ENCODE results near the gene GCFC2. TPM values are rescaled to one million over a fixed set of nuclear protein-coding genes. Genes with fewer than 3 reads are reported as not detected.

GCFC2 gene
- total RNA-seq, 2 experiments from 2014 or later, result 15.7 to 17.1 TPM

- ChIA-PET CTCF (interaction anchor here (0.6 to 1.4 kb wide), 5 partner anchors 9 to 27 kb away, joined by 3 to 8 read pairs (median 4); no protein-coding TSS in a partner anchor), POLR2A (interaction anchor here (0.7 to 0.9 kb wide), 2 partner anchors 18 to 211 kb away, joined by 3 to 4 read pairs; partner anchors contain the start of gene MRPL19)
- Histone ChIP-seq H3K36me3 (ENCODE audit: insufficient read depth, low read length) (no peaks in the 10 kb centered on the region), H3K27ac (ENCODE audit: low read depth in 1 of 2, low read length in 2 of 2) (no peak overlapping the region), H3K9me3 (ENCODE audit: control insufficient read depth in 1 of 2, insufficient read depth in 1 of 2, low read length in 2 of 2) (no peaks in the 10 kb centered on the region), H3K4me3 (ENCODE audit: low read length) (no peak overlapping the region), H3K27me3 (ENCODE audit: control insufficient read depth in 1 of 2, insufficient read depth in 2 of 2, low read length in 2 of 2) (peaks cover 5 to 10% of the 10 kb centered on the region in 2 experiments), H3K4me1 (ENCODE audit: insufficient read depth, low read length) (no peaks in the 10 kb centered on the region)
- ATAC-seq (ENCODE audit: poor library complexity) (peak; percentile 65), DNase-seq (peak; percentile 13 to 70 (median 41))
- Mint-ChIP-seq H3K36me3 (ENCODE audit: low read depth) (no peaks in the 10 kb centered on the region), H3K4me3 (no peak overlapping the region), H3K27ac (no peak overlapping the region), H3K4me1 (ENCODE audit: low read depth) (no peaks in the 10 kb centered on the region), H3K27me3 (peaks cover 63% of the 10 kb centered on the region), H3K9me3 (no peaks in the 10 kb centered on the region)
- intact Hi-C loops (cut with DNase I, micrococcal nuclease), result loop anchor here (1.0 to 10.0 kb wide), 3 partner anchors 709 to 933 kb away; no protein-coding TSS in a partner anchor
- TF ChIP-seq, protein P1, sequence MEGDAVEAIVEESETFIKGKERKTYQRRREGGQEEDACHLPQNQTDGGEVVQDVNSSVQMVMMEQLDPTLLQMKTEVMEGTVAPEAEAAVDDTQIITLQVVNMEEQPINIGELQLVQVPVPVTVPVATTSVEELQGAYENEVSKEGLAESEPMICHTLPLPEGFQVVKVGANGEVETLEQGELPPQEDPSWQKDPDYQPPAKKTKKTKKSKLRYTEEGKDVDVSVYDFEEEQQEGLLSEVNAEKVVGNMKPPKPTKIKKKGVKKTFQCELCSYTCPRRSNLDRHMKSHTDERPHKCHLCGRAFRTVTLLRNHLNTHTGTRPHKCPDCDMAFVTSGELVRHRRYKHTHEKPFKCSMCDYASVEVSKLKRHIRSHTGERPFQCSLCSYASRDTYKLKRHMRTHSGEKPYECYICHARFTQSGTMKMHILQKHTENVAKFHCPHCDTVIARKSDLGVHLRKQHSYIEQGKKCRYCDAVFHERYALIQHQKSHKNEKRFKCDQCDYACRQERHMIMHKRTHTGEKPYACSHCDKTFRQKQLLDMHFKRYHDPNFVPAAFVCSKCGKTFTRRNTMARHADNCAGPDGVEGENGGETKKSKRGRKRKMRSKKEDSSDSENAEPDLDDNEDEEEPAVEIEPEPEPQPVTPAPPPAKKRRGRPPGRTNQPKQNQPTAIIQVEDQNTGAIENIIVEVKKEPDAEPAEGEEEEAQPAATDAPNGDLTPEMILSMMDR (IDR thresholded peaks at IDR 0.05), result peak; percentile 92
Observed at GRCh38 chr2:75627902-75628504, 82.7 kb downstream of the GCFC2 start.

DNA sequence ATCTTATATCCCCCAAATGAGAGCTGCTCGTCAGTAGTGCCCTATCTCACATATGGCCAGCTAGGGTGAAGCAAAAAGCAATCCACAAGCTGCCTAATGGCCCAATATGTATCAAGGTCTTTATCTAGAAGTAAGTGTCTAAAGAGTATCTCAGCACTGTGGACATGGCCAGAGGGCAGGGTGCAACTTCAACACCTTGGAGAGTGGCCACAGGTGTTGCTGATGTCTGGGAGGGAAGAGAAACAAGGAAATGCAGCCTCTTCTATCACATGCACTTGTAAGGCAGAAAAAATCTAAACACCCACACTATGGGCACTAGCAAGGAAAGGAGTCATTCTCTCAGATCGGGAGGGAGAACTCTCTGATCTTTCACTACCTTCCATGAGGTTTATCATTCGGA lies 87.8 kb downstream of the GCFC2 start:
- H3K27ac ChIP-seq (ENCODE audit: low read depth in 1 of 2, low read length in 2 of 2), result no peak overlapping the region
- no peaks in the 10 kb centered on the region for H3K4me1 ChIP-seq (ENCODE audit: insufficient read depth, low read length)
- Mint-ChIP-seq H3K4me1 (ENCODE audit: low read depth) (no peaks in the 10 kb centered on the region), H3K27ac (no peak overlapping the region), H3K36me3 (ENCODE audit: low read depth) (no peaks in the 10 kb centered on the region), H3K4me3 (no peak overlapping the region), H3K9me3 (no peaks in the 10 kb centered on the region), H3K27me3 (peaks cover 45% of the 10 kb centered on the region)
- intact Hi-C loops (cut with DNase I, micrococcal nuclease), result loop anchor here in 1 of 2 experiments (10.0 kb wide), 1 partner anchor 928 kb away; no protein-coding TSS in a partner anchor
- H3K9me3 ChIP-seq (ENCODE audit: control insufficient read depth in 1 of 2, insufficient read depth in 1 of 2, low read length in 2 of 2), result no peaks in the 10 kb centered on the region
- CTCF ChIA-PET, result no interaction called here
- ATAC-seq (ENCODE audit: poor library complexity), result no peak
- H3K36me3 ChIP-seq (ENCODE audit: insufficient read depth, low read length), result no peaks in the 10 kb centered on the region
- no peak for DNase-seq
- POLR2A ChIA-PET, result no interaction called here
- TF ChIP-seq, protein P1 (IDR thresholded peaks at IDR 0.05), result no peak
- no peak overlapping the region for H3K4me3 ChIP-seq (ENCODE audit: low read length)
- H3K27me3 ChIP-seq (ENCODE audit: control insufficient read depth in 1 of 2, insufficient read depth in 2 of 2, low read length in 2 of 2), result peaks cover 2 to 15% of the 10 kb centered on the region in 2 experiments

DNA sequence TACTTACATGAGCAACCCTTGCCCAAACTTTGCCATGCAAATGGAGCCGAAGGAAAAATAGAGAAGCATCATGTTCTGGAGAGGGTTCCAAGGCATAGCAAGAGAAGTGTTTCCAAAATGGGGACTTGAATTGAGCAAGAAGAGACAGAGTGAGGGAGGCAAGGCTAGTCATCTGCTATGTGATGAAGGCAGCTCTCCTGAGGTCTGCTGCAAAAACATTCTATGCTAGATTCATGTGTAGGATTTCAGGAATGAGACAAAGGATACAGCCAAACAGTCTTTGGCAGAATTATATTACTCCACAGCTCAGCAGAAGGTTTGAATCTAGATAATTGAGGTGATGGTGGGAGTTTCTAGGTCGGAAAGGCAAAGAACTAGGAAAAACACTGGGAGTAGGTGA lies 88.2 kb downstream of the GCFC2 start:
- Histone ChIP-seq H3K27me3 (ENCODE audit: control insufficient read depth in 1 of 2, insufficient read depth in 2 of 2, low read length in 2 of 2) (peaks cover 4 to 15% of the 10 kb centered on the region in 2 experiments), H3K4me1 (ENCODE audit: insufficient read depth, low read length) (no peaks in the 10 kb centered on the region), H3K27ac (ENCODE audit: low read depth in 1 of 2, low read length in 2 of 2) (no peak overlapping the region), H3K4me3 (ENCODE audit: low read length) (no peak overlapping the region), H3K9me3 (ENCODE audit: control insufficient read depth in 1 of 2, insufficient read depth in 1 of 2, low read length in 2 of 2) (no peaks in the 10 kb centered on the region), H3K36me3 (ENCODE audit: insufficient read depth, low read length) (no peaks in the 10 kb centered on the region)
- CTCF ChIA-PET, result no interaction called here
- POLR2A ChIA-PET, result no interaction called here
- H3K27me3 Mint-ChIP-seq, result peaks cover 42% of the 10 kb centered on the region
- intact Hi-C loops (cut with DNase I, micrococcal nuclease), result loop anchor here in 1 of 2 experiments (10.0 kb wide), 1 partner anchor 928 kb away; no protein-coding TSS in a partner anchor
- no peaks in the 10 kb centered on the region for H3K9me3 Mint-ChIP-seq
- TF ChIP-seq, protein P1 (IDR thresholded peaks at IDR 0.05), result no peak
- no peak overlapping the region for H3K4me3 Mint-ChIP-seq
- no peaks in the 10 kb centered on the region for H3K4me1 Mint-ChIP-seq (ENCODE audit: low read depth)
- H3K36me3 Mint-ChIP-seq (ENCODE audit: low read depth), result no peaks in the 10 kb centered on the region
- no peak overlapping the region for H3K27ac Mint-ChIP-seq
- DNase-seq, result no peak
- ATAC-seq (ENCODE audit: poor library complexity), result no peak

All from CD4-positive, alpha-beta T cell (primary cell).